Measurements from ENCODE around the gene MED26.
"Not testable (repeated sequence)": the region's sequence is repeated elsewhere in the genome, so short reads cannot be mapped to it uniquely, and the experiment has no call there.

The MED26 gene

GRCh38 chr19:16628183-16628983 lies at the start of gene MED26:
TSS of gene MED26 (minus strand) at chr19:16628204. CDS start at chr19:16627943, 261 bp downstream.
- peak; percentile 62 for DNase-seq (ENCODE audit: low read depth)

GRCh38 chr19:16677055-16677454 lies 49.1 kb upstream of the MED26 start:
- DNase-seq (ENCODE audit: low read depth), result no peak

GRCh38 chr19:16676101-16676798 lies 48.2 kb upstream of the MED26 start:
- no peak for DNase-seq (ENCODE audit: low read depth)

GRCh38 chr19:16673839-16674238 lies 45.8 kb upstream of the MED26 start:
- DNase-seq (ENCODE audit: low read depth), result not testable (repeated sequence)

- DNase-seq (ENCODE audit: low read depth), result no peak
Measured at GRCh38 chr19:16673231-16673630, 45.2 kb upstream of the MED26 start.

GRCh38 chr19:16671652-16672274 lies 43.8 kb upstream of the MED26 start:
- no peak for DNase-seq (ENCODE audit: low read depth)

- DNase-seq (ENCODE audit: low read depth), result no peak
Measured at GRCh38 chr19:16670291-16670690, 42.3 kb upstream of the MED26 start.

- not testable (repeated sequence) for DNase-seq (ENCODE audit: low read depth)
Measured at GRCh38 chr19:16668702-16669101, 40.7 kb upstream of the MED26 start.

GRCh38 chr19:16668176-16668575 lies 40.2 kb upstream of the MED26 start:
- no peak for DNase-seq (ENCODE audit: low read depth)

- no peak for DNase-seq (ENCODE audit: low read depth)
Measured at GRCh38 chr19:16661480-16662034, 33.6 kb upstream of the MED26 start.

- DNase-seq (ENCODE audit: low read depth), result no peak
Measured at GRCh38 chr19:16660763-16661479, 32.9 kb upstream of the MED26 start, which contains the start of gene TMEM38A. TSS of gene TMEM38A (plus strand) at chr19:16661139. CDS start at chr19:16661218, 79 bp downstream.

GRCh38 chr19:16659832-16660708 lies 32.1 kb upstream of the MED26 start, which contains the start of gene SMIM7:
TSS of gene SMIM7 (minus strand) at chr19:16660144. CDS start at chr19:16660110, 34 bp downstream.
- peak; percentile 90 for DNase-seq (ENCODE audit: low read depth)

GRCh38 chr19:16659464-16659831 lies 31.4 kb upstream of the MED26 start:
- DNase-seq (ENCODE audit: low read depth), result no peak

- DNase-seq (ENCODE audit: low read depth), result no peak
Measured at GRCh38 chr19:16657384-16657783, 29.4 kb upstream of the MED26 start.

GRCh38 chr19:16655727-16656126 lies 27.7 kb upstream of the MED26 start:
- DNase-seq (ENCODE audit: low read depth), result no peak

GRCh38 chr19:16654627-16655026 lies 26.6 kb upstream of the MED26 start:
- DNase-seq (ENCODE audit: low read depth), result no peak

- no peak for DNase-seq (ENCODE audit: low read depth)
Measured at GRCh38 chr19:16654140-16654539, 26.1 kb upstream of the MED26 start.

GRCh38 chr19:16652854-16653253 lies 24.9 kb upstream of the MED26 start:
- DNase-seq (ENCODE audit: low read depth), result no peak

GRCh38 chr19:16651421-16652188 lies 23.6 kb upstream of the MED26 start:
- not testable (repeated sequence) for DNase-seq (ENCODE audit: low read depth)

GRCh38 chr19:16650821-16651220 lies 22.8 kb upstream of the MED26 start:
- no peak for DNase-seq (ENCODE audit: low read depth)
